Stimulated activated CD4-positive, alpha-beta T cell treated with anti-CD3 and anti-CD28 coated beads, Interleukin-4, amount 100 ng/mL, for 48 hours (primary cell): Measurements from ENCODE around the gene PITX1.

Source experiments
- DNase-seq, 2 donors: peaks; one replicate each; pipeline ENCODE4 v3.0.0-alpha.2; 2020; ENCODE audit warnings: low read depth in 2 of 2

Gene PITX1

GRCh38 chr5:135041726-135042125, 7.7 kb upstream of the PITX1 start:
- no peak for DNase-seq

GRCh38 chr5:135041145-135041587, 7.1 kb upstream of the PITX1 start:
- no peak for DNase-seq

GRCh38 chr5:135040333-135041144, 6.5 kb upstream of the PITX1 start:
- DNase-seq = no peak

- no peak for DNase-seq
Observed at GRCh38 chr5:135040034-135040332, 6.0 kb upstream of the PITX1 start.

GRCh38 chr5:135039271-135040033, 5.4 kb upstream of the PITX1 start:
- no peak for DNase-seq

GRCh38 chr5:135038813-135039270, 4.8 kb upstream of the PITX1 start:
- no peak for DNase-seq

GRCh38 chr5:135038205-135038812, 4.3 kb upstream of the PITX1 start:
- DNase-seq = no peak

- DNase-seq = no peak
Observed at GRCh38 chr5:135037519-135038204, 3.6 kb upstream of the PITX1 start.

- no peak for DNase-seq
Observed at GRCh38 chr5:135036405-135036804, 2.4 kb upstream of the PITX1 start.

- DNase-seq = no peak
Observed at GRCh38 chr5:135035678-135036030, 1.6 kb upstream of the PITX1 start.

GRCh38 chr5:135034963-135035677, 1.1 kb upstream of the PITX1 start:
- DNase-seq = no peak

GRCh38 chr5:135034236-135034962, 371 bp upstream of the PITX1 start:
- no peak for DNase-seq

- no peak for DNase-seq
Observed at GRCh38 chr5:135032999-135033861, 798 bp downstream of the PITX1 start.

- no peak for DNase-seq
Observed at GRCh38 chr5:135032695-135032998, 1.4 kb downstream of the PITX1 start.

- DNase-seq = no peak
Observed at GRCh38 chr5:135031813-135032694, 2.0 kb downstream of the PITX1 start.

GRCh38 chr5:135030956-135031812, 2.8 kb downstream of the PITX1 start:
- DNase-seq = no peak

GRCh38 chr5:135030123-135030955, 3.7 kb downstream of the PITX1 start:
- DNase-seq = no peak
